ENCODE data around the gene ATP6V0D1. TPM values are rescaled to one million over a fixed set of nuclear protein-coding genes. Genes with fewer than 3 reads are reported as not detected.

The ATP6V0D1 gene
- total RNA-seq, 1 experiment from 2014 or later: 43.0 TPM

DNA sequence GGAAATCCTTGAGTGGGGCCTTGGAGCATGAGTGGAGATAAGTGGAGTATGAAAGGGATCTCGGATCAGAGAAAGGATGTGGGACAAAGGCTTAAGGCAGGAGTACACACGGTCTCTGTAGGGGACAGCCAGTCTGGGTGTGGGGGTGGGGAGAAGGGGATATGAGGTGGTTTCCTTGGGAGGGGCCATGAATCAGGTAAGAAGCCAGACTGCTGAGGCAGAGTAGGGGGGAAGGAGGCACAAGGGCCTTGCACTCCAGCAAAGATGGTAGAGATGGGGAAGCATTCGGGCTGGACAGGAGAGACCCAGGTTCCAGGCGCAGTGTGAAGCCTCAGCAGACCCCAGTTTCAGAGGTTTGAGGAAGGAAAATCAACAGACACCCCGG is 48.5 kb downstream of the ATP6V0D1 start:
- Mint-ChIP-seq H3K27me3 (ENCODE audit: low read depth) (peaks cover 16% of the 10 kb centered on the region), H3K4me1 (peaks cover 47 to 48% of the 10 kb centered on the region in 2 experiments), H3K27ac (peak overlapping the region; percentile 77 to 99 (median 83); a peak in 5 of 7 replicates), H3K9me3 (no peaks in the 10 kb centered on the region), H3K4me3 (peak overlapping the region; percentile 74 to 77), H3K36me3 (ENCODE audit: insufficient read depth in 1 of 3, low read depth in 3 of 3) (peaks cover 0 to 17% (median 12%) of the 10 kb centered on the region in 3 experiments; a peak in 5 of 7 replicates)
- TF ChIP-seq CTCF (conservative IDR thresholded peaks at IDR 0.05): no peak
- H4K91ac ChIP-seq (ENCODE audit: insufficient read length, low read depth, low read length): no peak overlapping the region
- no peak overlapping the region for H3K56ac ChIP-seq (ENCODE audit: insufficient read length, low read depth, low read length)
- H4K20me1 ChIP-seq (ENCODE audit: control insufficient read depth, insufficient read depth, insufficient read length): no peaks in the 10 kb centered on the region
- H3K23ac ChIP-seq (ENCODE audit: insufficient read length, low read depth, low read length): no peak overlapping the region
- H3K4me1 ChIP-seq (ENCODE audit: insufficient read depth, low read length): peaks cover 10% of the 10 kb centered on the region; the same call in 1 of the 2 replicates
- no peak overlapping the region for H2BK120ac ChIP-seq (ENCODE audit: low read depth, low read length, poor library complexity, severe bottlenecking)
- H3K9ac ChIP-seq (ENCODE audit: extremely low read depth, insufficient read length, low read length): peak overlapping the region; percentile 55
- no peak overlapping the region for H2AFZ ChIP-seq (ENCODE audit: low read length)
- no peak for DNase-seq
- peak overlapping the region; percentile 65; the same call in 1 of the 2 replicates for H3K14ac ChIP-seq (ENCODE audit: insufficient read depth, low read length)
- peak overlapping the region; percentile 58 for H3K4me2 ChIP-seq (ENCODE audit: insufficient read depth, insufficient read length, low read length)
- no peak overlapping the region for H2BK20ac ChIP-seq (ENCODE audit: low read depth, low read length, poor library complexity, severe bottlenecking)
- H3K9me3 ChIP-seq (ENCODE audit: control insufficient read depth, low read depth, low read length): no peaks in the 10 kb centered on the region
- no peaks in the 10 kb centered on the region; the same call in 1 of the 2 replicates for H3K79me2 ChIP-seq (ENCODE audit: insufficient read depth, low read length)
- H3K79me1 ChIP-seq (ENCODE audit: insufficient read depth, low read depth, low read length, poor library complexity, severe bottlenecking): no peaks in the 10 kb centered on the region
- no peaks in the 10 kb centered on the region; the same call in 1 of the 2 replicates for H3K27me3 ChIP-seq (ENCODE audit: insufficient read depth, low read length)
- WGBS (ENCODE audit: extremely low coverage, insufficient read length, low lambda C conversion rate): no CpG with 5 or more reads among the region's 5 CpGs
- H2BK5ac ChIP-seq (ENCODE audit: insufficient read length, low read length): no peak overlapping the region
- H4K5ac ChIP-seq (ENCODE audit: insufficient read length, low read depth, low read length): no peak overlapping the region
- no peak overlapping the region for H3K27ac ChIP-seq (ENCODE audit: insufficient read length, low read depth, low read length)
- H3K23me2 ChIP-seq (ENCODE audit: insufficient read length, low read depth, low read length, poor library complexity, severe bottlenecking): peaks cover 17% of the 10 kb centered on the region
- H2BK15ac ChIP-seq (ENCODE audit: low read depth, low read length): no peak overlapping the region
- H2AK5ac ChIP-seq (ENCODE audit: insufficient read length, low read length): no peak overlapping the region
- peak overlapping the region; percentile 65 for H3K18ac ChIP-seq (ENCODE audit: insufficient read length, low read depth, low read length)
- no peak overlapping the region for H3T11ph ChIP-seq (ENCODE audit: low read length)
- H4K8ac ChIP-seq (replicated peaks; ENCODE audit: insufficient read length, low read depth, low read length): no peak overlapping the region
- no peak overlapping the region; the same call in 1 of the 2 replicates for H3K4ac ChIP-seq (ENCODE audit: low read depth, low read length)
- H2BK12ac ChIP-seq (ENCODE audit: insufficient read length, low read depth, low read length): peak overlapping the region; percentile 63

All from H9 (cell line).